GM23248 (cell line): Measurements from ENCODE around the gene SMIM45.

Source experiments
- EZH2 ChIP-seq: fragments of 200-600 bp; sonication (generic); IDR thresholded peaks from 2 replicates; pipeline ENCODE4 v1.6.1; 2018; ENCODE audit warnings: antibody characterized with exemption, mild to moderate bottlenecking; ENCODE audit not compliant: insufficient read depth, poor library complexity, severe bottlenecking
- EZH2phosphoT487 ChIP-seq: fragments of 200-600 bp; sonication (generic); IDR thresholded peaks from 2 replicates; pipeline ENCODE4 v1.6.1; 2018; ENCODE audit warnings: antibody characterized with exemption, moderate library complexity, mild to moderate bottlenecking, low read depth; ENCODE audit not compliant: insufficient read depth

DNA sequence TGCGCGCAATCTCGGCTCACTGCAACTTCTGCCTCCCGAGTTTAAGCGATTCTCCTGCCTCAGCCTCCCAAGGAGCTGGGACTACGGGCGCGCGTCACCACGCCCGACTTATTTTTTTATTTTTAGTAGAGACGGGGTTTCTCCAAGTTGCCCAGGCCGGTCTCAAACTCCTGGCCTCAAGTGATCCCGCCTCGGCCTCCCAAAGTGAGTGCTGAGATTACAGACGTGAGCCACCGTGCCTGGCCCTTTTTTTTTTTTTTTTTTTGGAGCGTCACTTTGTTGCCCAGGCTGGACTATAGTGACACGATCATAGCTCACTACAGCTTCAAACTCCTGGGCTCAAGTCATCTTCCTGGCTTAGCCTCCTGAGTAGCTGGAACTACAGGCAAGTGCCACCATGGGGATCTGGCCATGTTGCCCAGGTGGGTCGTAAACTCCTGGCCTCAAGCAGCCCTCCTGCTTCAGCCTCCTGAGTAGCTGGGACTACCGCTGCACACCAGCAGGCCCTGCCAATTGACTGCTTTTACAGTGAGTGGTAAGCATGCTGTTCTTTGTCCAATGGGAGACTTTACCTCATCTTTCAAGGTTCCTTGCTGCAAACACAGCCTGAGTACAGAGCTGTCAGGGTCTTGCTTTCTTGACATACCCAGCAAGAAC lies 4.4 kb upstream of the SMIM45 start:
- no peak for TF ChIP-seq EZH2
- TF ChIP-seq EZH2phosphoT487, result no peak
